K562 (cell line): ENCODE results near the gene SPOUT1. TPM values are rescaled to one million over a fixed set of nuclear protein-coding genes. Genes with fewer than 3 reads are reported as not detected.
A peak's percentile ranks its signal among the peaks of the same experiment; 100 is the strongest.
"Not testable (repeated sequence)": the region's sequence is repeated elsewhere in the genome, so short reads cannot be mapped to it uniquely, and the experiment has no call there.

Experiments
- ATAC-seq: fragments of 200-7000 bp; cut with Tn5 transposase; 3 replicates; pipeline ENCODE4 v1.9.1; 2020; ENCODE audit warnings: moderate library complexity
- BruUV-seq: library from RNA; stranded (reverse); fragments of 400-500 nt; replicated peaks from 2 replicates; lab custom pipeline; 2021; lab: Mats Ljungman, UMichigan
- CTCF ChIA-PET: fragments of 300-600 bp; formaldehyde crosslinking; extraction: SDS; loops from one replicate; lab custom pipeline; 2021; ENCODE audit warnings: low intra/inter-chr PET ratio; lab: Yijun Ruan, JAX
- POLR2A ChIA-PET: fragments of 300-600, 350-650 bp; sonication (Branson Sonifier 250); formaldehyde crosslinking; extraction: SDS; loops from one replicate; lab custom pipeline; 2021; ENCODE audit warnings: antibody characterized with exemption, inconsistent platforms; lab: Yijun Ruan, JAX
- DNase-seq, 4 experiments: peaks; one replicate each; pipeline versions ENCODE4 v3.0.0 to v3.0.0-alpha.2; 2011 to 2018; ENCODE audit warnings: low spot score in 3 of 4, mixed read lengths in 3 of 4; ENCODE audit errors: extremely low read depth in 1 of 4
- FAIRE-seq: peaks from 2 replicates; lab custom pipeline; 2011; peaks lifted over from hg19 to GRCh38; lab: Jason Lieb, UNC
- H2AFZ ChIP-seq: 2 replicates; pipeline ENCODE4 v1.6.0; 2011; ENCODE audit warnings: low read depth, low read length, control low read depth, inconsistent platforms
- H3K27ac ChIP-seq: fragments of 200-600 bp; 3 replicates; pipeline ENCODE4 v1.8.0; 2011; ENCODE audit warnings: low read depth, mild to moderate bottlenecking, control low read depth, inconsistent platforms, low read length, moderate library complexity, mixed read lengths; ENCODE audit errors: extremely low read depth
- H3K27me3 ChIP-seq, 2 experiments: fragments of 300-600 bp in 1 of 2; 2 replicates in 1 of 2; 3 replicates in 1 of 2; pipeline versions ENCODE4 v1.6.0 to v1.8.0; 2011; ENCODE audit warnings: inconsistent platforms in 2 of 2, low read length in 2 of 2, mild to moderate bottlenecking in 1 of 2, mixed read lengths in 1 of 2, moderate library complexity in 1 of 2; ENCODE audit not compliant: control insufficient read depth in 2 of 2, insufficient read depth in 2 of 2
- H3K36me3 ChIP-seq: fragments of 300-600 bp; 3 replicates; pipeline ENCODE4 v1.8.0; 2011; ENCODE audit warnings: mild to moderate bottlenecking, low read length, inconsistent platforms; ENCODE audit not compliant: control insufficient read depth, insufficient read depth
- H3K4me1 ChIP-seq, 2 experiments: fragments of 200-600 bp in 1 of 2; replicated peaks in 1 of 2; 2 replicates in 1 of 2; 3 replicates in 1 of 2; pipeline versions ENCODE4 v1.5.1 to v1.8.0; 2011; ENCODE audit warnings: inconsistent platforms in 2 of 2, low read length in 2 of 2, mild to moderate bottlenecking in 1 of 2, mixed read lengths in 1 of 2, moderate library complexity in 1 of 2; ENCODE audit not compliant: control insufficient read depth in 2 of 2, insufficient read depth in 2 of 2
- H3K4me2 ChIP-seq: 2 replicates; pipeline ENCODE4 v1.6.1; 2011; ENCODE audit warnings: low read length, control low read depth, inconsistent platforms, mixed read lengths; ENCODE audit not compliant: insufficient read depth
- H3K4me3 ChIP-seq: fragments of 200-600 bp; sonication (generic), shearing (Covaris generic); 2 replicates; pipeline ENCODE4 v1.5.1; 2016; ENCODE audit warnings: control low read depth, inconsistent platforms
- H3K79me2 ChIP-seq: fragments of 200-600 bp; 3 replicates; pipeline ENCODE4 v1.8.0; 2011; ENCODE audit warnings: low read length, inconsistent platforms; ENCODE audit not compliant: control insufficient read depth, insufficient read depth
- H3K9ac ChIP-seq, 2 experiments: 2 replicates each; pipeline versions ENCODE4 v1.6.0 to v1.6.1; 2011; ENCODE audit warnings: low read depth in 2 of 2, low read length in 2 of 2, control low read depth in 1 of 2, inconsistent platforms in 1 of 2, mild to moderate bottlenecking in 1 of 2, mixed read lengths in 1 of 2; ENCODE audit not compliant: insufficient read depth in 1 of 2
- H3K9me1 ChIP-seq: one replicate; pipeline ENCODE4 v1.6.0; 2011; ENCODE audit warnings: inconsistent platforms, mild to moderate bottlenecking, low read length, moderate library complexity; ENCODE audit not compliant: control insufficient read depth, insufficient read depth
- H3K9me3 ChIP-seq: replicated peaks from 2 replicates; pipeline ENCODE4 v1.5.1; 2011; ENCODE audit warnings: low read depth, low read length, inconsistent platforms; ENCODE audit not compliant: control insufficient read depth, insufficient read depth
- H4K20me1 ChIP-seq: replicated peaks from 2 replicates; pipeline ENCODE4 v1.6.1; 2011; ENCODE audit warnings: low read length, inconsistent platforms, mixed read lengths; ENCODE audit not compliant: control insufficient read depth, insufficient read depth
- EWSR1 ChIP-seq: fragments of 450-650 bp; IDR thresholded peaks from 2 replicates; pipeline ENCODE4 v1.6.1; 2018; ENCODE audit warnings: borderline replicate concordance, mild to moderate bottlenecking, low read depth, moderate library complexity; ENCODE audit not compliant: partially characterized antibody
- ZFP36 ChIP-seq: fragments of 150-350 bp; IDR thresholded peaks from 2 replicates; pipeline ENCODE4 v1.6.1; 2018; ENCODE audit warnings: low read length, low read depth; ENCODE audit not compliant: partially characterized antibody
- WGBS: fragments of 100-300 bp; shearing (Covaris generic); methylation state at CpG from one replicate; pipeline ENCODE4 v1.1.6; 2016; ENCODE audit warnings: low coverage, mixed read lengths; ENCODE audit not compliant: insufficient coverage; ENCODE audit errors: missing lambda C conversion rate; 5-methylcytosine and 5-hydroxymethylcytosine counted together
- in situ Hi-C: fragments of 300-500 bp; cut with MboI; formaldehyde crosslinking; loops from 4 replicates; pipeline ENCODE4 v1.15.0; 2018; ENCODE audit warnings: inconsistent platforms, mixed read lengths
- intact Hi-C: fragments of 100-400 bp; cut with micrococcal nuclease; formaldehyde crosslinking; loops from 2 replicates; pipeline ENCODE4 v1.14.2; 2022
- polyA plus RNA-seq, 8 experiments: library from polyadenylated mRNA; depleted of rRNA in 4 of 8; stranded (reverse) in 5 of 8; unstranded in 3 of 8; fragments of >200 nt; fragmentation: Nextera tagmentation in 2 of 8; fragmentation: Illumina TruSeq in 1 of 8; extraction: Ambion mirVana in 2 of 8; extraction: Trizol in 1 of 8; gene quantifications; 2 replicates each; pipeline versions ENCODE4 v1.2.1 to v1.2.3, GENCODE V29; 2011 to 2014; ENCODE audit warnings: inconsistent platforms in 1 of 8, missing spikeins in 1 of 8
- total RNA-seq, 7 experiments: library from RNA; depleted of rRNA in 6 of 7; stranded (reverse); fragments of >200 nt in 6 of 7; fragmentation: Illumina TruSeq in 2 of 7; extraction: Trizol in 2 of 7; gene quantifications; 2 replicates each; pipeline versions ENCODE4 v1.2.1 to v1.2.3, GENCODE V29; 2011 to 2021; ENCODE audit warnings: low replicate concordance in 1 of 7
- TF ChIP-seq, protein P1 (sequence below): IDR thresholded peaks from 3 replicates; pipeline ENCODE4 v1.6.1; 2011; ENCODE audit warnings: borderline replicate concordance, mild to moderate bottlenecking; ENCODE audit not compliant: insufficient read length, insufficient read depth

The SPOUT1 gene
- total and polyA plus RNA-seq, 9 of the 15 experiments (the other 6 are each of a cell fraction or from before 2014, with no cell fraction given), result 10.6 to 121 (median 37.4) TPM

DNA sequence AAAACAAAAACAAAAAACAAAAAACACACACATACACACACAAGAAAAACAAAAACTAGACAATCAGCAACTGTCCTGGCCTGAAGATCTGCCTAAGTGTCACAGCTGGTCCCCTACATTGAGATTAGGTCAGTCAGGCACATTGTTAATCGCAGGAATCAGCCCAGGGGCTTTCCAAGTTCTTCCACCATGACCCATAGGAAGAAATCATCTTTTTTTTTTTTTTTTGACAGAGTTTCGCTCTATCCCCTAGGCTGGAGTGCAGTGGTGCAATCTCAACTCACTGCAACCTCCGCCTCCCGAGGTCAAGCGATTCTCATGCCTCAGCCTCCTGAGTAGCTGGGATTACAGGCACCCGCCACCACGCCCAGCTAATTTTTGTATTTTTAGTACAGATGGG lies 13.6 kb upstream of the SPOUT1 start:
- in situ Hi-C loops, H3K9me3 ChIP-seq, H3K27me3 ChIP-seq, H4K20me1 ChIP-seq, H3K27ac ChIP-seq, H3K9me1 ChIP-seq, H3K9ac ChIP-seq, H3K36me3 ChIP-seq, H3K79me2 ChIP-seq, FAIRE-seq, H2AFZ ChIP-seq, CTCF ChIA-PET, ATAC-seq, intact Hi-C loops, BruUV-seq, H3K4me3 ChIP-seq, DNase-seq, H3K4me2 ChIP-seq: not testable (repeated sequence)
- H3K4me1 ChIP-seq, result peaks cover 21 to 26% of the 10 kb centered on the region in 2 experiments; a peak in 4 of 5 replicates
- POLR2A ChIA-PET, result interaction anchor here (0.6 kb wide), 1 partner anchor 13 kb away, joined by 3 read pairs; the partner anchor contains the start of gene SPOUT1
- WGBS, result 77% methylated on average over 4 of the region's 7 CpGs

DNA sequence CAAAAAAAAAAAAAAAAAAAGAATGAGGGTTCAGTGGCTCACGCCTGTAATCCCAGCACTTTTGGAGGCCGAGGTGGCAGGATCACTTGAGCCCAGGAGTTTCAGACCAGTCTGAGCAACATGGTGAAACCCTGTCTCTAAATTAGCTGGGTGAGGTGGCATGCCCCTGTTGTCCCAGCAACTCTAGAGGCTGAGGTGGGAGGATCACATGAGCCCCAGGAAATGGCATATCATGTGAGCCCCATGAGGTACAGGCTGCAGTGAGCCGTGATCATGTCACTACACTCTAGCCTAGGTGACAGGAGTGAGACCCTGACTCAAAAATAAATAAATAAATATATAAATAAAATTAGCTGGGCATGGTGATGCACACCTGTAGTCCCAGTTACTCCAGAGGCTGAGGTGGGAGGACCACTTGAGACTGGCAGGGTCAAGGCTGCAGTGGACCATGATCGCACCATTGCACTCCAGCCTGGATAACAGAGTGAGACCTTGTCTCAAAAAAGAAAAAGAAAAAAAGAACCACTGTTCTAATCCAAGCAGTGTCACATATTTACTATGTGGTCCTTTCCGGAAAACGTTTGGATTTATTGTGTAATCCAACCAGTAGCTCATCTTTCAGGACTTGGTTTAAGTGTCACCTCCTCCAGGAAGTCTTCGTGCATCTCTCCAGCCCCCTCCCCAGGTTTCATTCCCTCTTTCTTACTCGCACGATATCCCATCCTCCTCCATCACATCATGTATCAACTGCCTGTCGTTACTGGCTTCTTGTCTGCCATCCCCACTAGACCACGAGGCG lies 12.3 kb upstream of the SPOUT1 start:
- intact Hi-C loops (no loop called here), in situ Hi-C loops (no loop called here)
- no TSS peak for BruUV-seq
- no peaks in the 10 kb centered on the region for H3K27me3 ChIP-seq
- H4K20me1 ChIP-seq, result no peaks in the 10 kb centered on the region
- peaks cover 11% of the 10 kb centered on the region; the same call in 2 of the 3 replicates for H3K36me3 ChIP-seq
- 81% methylated on average over 12 of the region's 12 CpGs for WGBS
- CTCF ChIA-PET, result no interaction called here
- no peak overlapping the region for H3K4me3 ChIP-seq
- peaks cover 4% of the 10 kb centered on the region; the same call in 1 of the 3 replicates for H3K79me2 ChIP-seq
- peaks cover 10% of the 10 kb centered on the region for H3K9me1 ChIP-seq
- ATAC-seq (no peak), DNase-seq (no peak), FAIRE-seq (no peak)
- no peak overlapping the region for H2AFZ ChIP-seq
- no peak overlapping the region for H3K27ac ChIP-seq
- H3K4me2 ChIP-seq, result no peak overlapping the region
- TF ChIP-seq, protein P1, sequence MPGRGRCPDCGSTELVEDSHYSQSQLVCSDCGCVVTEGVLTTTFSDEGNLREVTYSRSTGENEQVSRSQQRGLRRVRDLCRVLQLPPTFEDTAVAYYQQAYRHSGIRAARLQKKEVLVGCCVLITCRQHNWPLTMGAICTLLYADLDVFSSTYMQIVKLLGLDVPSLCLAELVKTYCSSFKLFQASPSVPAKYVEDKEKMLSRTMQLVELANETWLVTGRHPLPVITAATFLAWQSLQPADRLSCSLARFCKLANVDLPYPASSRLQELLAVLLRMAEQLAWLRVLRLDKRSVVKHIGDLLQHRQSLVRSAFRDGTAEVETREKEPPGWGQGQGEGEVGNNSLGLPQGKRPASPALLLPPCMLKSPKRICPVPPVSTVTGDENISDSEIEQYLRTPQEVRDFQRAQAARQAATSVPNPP, result no peak
- no peak for TF ChIP-seq EWSR1
- peak; percentile 54 for TF ChIP-seq ZFP36
- H3K9ac ChIP-seq, result peak overlapping the region in 1 of 2 experiments; percentile 67; a peak in 1 of 4 replicates
- POLR2A ChIA-PET, result no interaction called here
- H3K4me1 ChIP-seq, result peaks cover 21% of the 10 kb centered on the region in 2 experiments; a peak in 4 of 5 replicates
- no peaks in the 10 kb centered on the region for H3K9me3 ChIP-seq
